ENCODE results near the gene RANBP3L. TPM values are rescaled to one million over a fixed set of nuclear protein-coding genes. Genes with fewer than 3 reads are reported as not detected.

Gene RANBP3L
- total RNA-seq, 1 experiment from 2014 or later, result 0.20 TPM

DNA sequence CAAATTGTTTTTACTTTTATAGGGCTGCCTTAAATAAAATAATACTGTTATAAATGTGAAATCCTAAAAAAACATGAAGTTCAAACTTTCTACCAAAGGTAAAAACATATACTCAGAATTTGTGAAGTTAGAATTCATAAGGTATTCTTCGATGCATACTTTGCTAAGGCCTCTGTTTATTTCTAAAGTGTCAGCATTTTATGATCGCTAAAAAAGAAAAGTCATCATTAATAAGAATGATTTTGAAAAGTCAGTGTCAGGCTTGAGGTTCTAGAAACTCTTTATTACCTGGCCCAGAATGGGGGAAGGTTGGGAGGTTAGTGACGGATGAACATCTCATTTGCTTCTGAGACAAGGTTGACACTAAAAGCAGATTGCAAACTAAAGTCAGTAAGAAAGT is 33.8 kb downstream of the RANBP3L start:
- TF ChIP-seq, protein P1, sequence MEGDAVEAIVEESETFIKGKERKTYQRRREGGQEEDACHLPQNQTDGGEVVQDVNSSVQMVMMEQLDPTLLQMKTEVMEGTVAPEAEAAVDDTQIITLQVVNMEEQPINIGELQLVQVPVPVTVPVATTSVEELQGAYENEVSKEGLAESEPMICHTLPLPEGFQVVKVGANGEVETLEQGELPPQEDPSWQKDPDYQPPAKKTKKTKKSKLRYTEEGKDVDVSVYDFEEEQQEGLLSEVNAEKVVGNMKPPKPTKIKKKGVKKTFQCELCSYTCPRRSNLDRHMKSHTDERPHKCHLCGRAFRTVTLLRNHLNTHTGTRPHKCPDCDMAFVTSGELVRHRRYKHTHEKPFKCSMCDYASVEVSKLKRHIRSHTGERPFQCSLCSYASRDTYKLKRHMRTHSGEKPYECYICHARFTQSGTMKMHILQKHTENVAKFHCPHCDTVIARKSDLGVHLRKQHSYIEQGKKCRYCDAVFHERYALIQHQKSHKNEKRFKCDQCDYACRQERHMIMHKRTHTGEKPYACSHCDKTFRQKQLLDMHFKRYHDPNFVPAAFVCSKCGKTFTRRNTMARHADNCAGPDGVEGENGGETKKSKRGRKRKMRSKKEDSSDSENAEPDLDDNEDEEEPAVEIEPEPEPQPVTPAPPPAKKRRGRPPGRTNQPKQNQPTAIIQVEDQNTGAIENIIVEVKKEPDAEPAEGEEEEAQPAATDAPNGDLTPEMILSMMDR (IDR thresholded peaks at IDR 0.05; ENCODE audit: insufficient read depth in 1 of 2, low read depth in 1 of 2, low read length in 1 of 2, severe bottlenecking in 1 of 2, unreplicated experiment in 1 of 2), result no peak
- Mint-ChIP-seq H3K27me3 (ENCODE audit: insufficient read depth, unreplicated experiment) (no peaks in the 10 kb centered on the region), H3K9me3 (ENCODE audit: unreplicated experiment) (no peaks in the 10 kb centered on the region), H3K27ac (ENCODE audit: unreplicated experiment) (no peak overlapping the region), H3K4me1 (ENCODE audit: low read depth, unreplicated experiment) (no peaks in the 10 kb centered on the region), H3K4me3 (ENCODE audit: unreplicated experiment) (no peak overlapping the region), H3K36me3 (ENCODE audit: insufficient read depth, unreplicated experiment) (no peaks in the 10 kb centered on the region)
- Histone ChIP-seq H3K4me3 (ENCODE audit: low read depth, low read length) (no peak overlapping the region), H3K9me3 (no peaks in the 10 kb centered on the region), H3K4me1 (no peaks in the 10 kb centered on the region), H3K27me3 (replicated peaks; ENCODE audit: control insufficient read depth, insufficient read depth, low read length) (no peaks in the 10 kb centered on the region), H3K36me3 (ENCODE audit: control insufficient read depth, insufficient read depth, low read length) (no peaks in the 10 kb centered on the region)
- ChIA-PET CTCF (interaction anchor here (0.7 kb wide), 1 partner anchor 134 kb away, joined by 3 read pairs; no protein-coding TSS in a partner anchor), POLR2A (interaction anchor here (0.7 kb wide), 1 partner anchor 34 kb away, joined by 5 read pairs; the partner anchor contains the start of gene RANBP3L)
- intact Hi-C loops (cut with micrococcal nuclease; ENCODE audit: unreplicated experiment), result no loop called here
- DNase-seq, result no peak
- no TSS peak for BruUV-seq (replicated peaks)

DNA sequence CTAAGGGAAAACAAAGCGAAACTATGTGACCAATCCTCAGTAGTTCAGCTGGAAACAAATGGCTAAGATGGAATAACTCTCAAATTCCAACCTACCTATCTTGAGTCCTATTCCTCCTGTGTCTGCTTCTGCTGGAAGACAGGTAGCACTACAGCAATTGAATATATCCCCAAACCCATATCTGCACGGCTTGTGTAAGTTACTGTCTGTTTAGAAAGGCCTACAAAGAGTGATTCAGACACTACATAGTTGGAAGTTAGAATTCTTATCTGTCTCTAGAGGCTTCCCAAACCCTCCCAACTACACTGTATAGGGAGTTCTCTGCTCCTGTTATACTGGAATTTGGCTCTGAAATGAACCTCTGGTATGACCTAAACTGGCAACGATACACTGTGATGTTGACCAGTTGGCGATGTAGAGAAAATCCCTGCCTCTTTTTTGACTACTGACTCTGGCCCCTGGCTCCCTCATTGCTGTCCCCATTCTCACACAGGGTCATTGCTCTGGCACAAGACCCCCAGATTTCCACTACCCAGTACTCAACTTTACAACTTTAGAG is 37.4 kb downstream of the RANBP3L start:
- no peaks in the 10 kb centered on the region for H3K36me3 ChIP-seq (ENCODE audit: control insufficient read depth, insufficient read depth, low read length)
- H3K4me1 Mint-ChIP-seq (ENCODE audit: low read depth, unreplicated experiment), result no peaks in the 10 kb centered on the region
- no peak overlapping the region for H3K4me3 ChIP-seq (ENCODE audit: low read depth, low read length)
- H3K9me3 ChIP-seq, result no peaks in the 10 kb centered on the region
- H3K4me3 Mint-ChIP-seq (ENCODE audit: unreplicated experiment), result no peak overlapping the region
- intact Hi-C loops (cut with micrococcal nuclease; ENCODE audit: unreplicated experiment), result loop anchor here (1.0 kb wide), 1 partner anchor 185 kb away; no protein-coding TSS in a partner anchor
- no peaks in the 10 kb centered on the region for H3K27me3 ChIP-seq (replicated peaks; ENCODE audit: control insufficient read depth, insufficient read depth, low read length)
- no peaks in the 10 kb centered on the region for H3K36me3 Mint-ChIP-seq (ENCODE audit: insufficient read depth, unreplicated experiment)
- no peaks in the 10 kb centered on the region for H3K27me3 Mint-ChIP-seq (ENCODE audit: insufficient read depth, unreplicated experiment)
- no peak overlapping the region for H3K27ac Mint-ChIP-seq (ENCODE audit: unreplicated experiment)
- TF ChIP-seq, protein P1 (IDR thresholded peaks at IDR 0.05; ENCODE audit: insufficient read depth in 1 of 2, low read depth in 1 of 2, low read length in 1 of 2, severe bottlenecking in 1 of 2, unreplicated experiment in 1 of 2), result no peak
- CTCF ChIA-PET, result interaction anchor here (0.8 to 1.6 kb wide), 2 partner anchors 11 to 343 kb away, joined by 3 read pairs; no protein-coding TSS in a partner anchor
- DNase-seq, result no peak
- no peaks in the 10 kb centered on the region for H3K9me3 Mint-ChIP-seq (ENCODE audit: unreplicated experiment)
- POLR2A ChIA-PET, result no interaction called here
- no peaks in the 10 kb centered on the region for H3K4me1 ChIP-seq
- no TSS peak for BruUV-seq (replicated peaks)

GRCh38 chr5:36261186-36261585 is 40.5 kb downstream of the RANBP3L start:
- H3K4me3 Mint-ChIP-seq (ENCODE audit: unreplicated experiment), result no peak overlapping the region
- TF ChIP-seq, protein P1 (IDR thresholded peaks at IDR 0.05; ENCODE audit: insufficient read depth in 1 of 2, low read depth in 1 of 2, low read length in 1 of 2, severe bottlenecking in 1 of 2, unreplicated experiment in 1 of 2), result no peak
- Histone ChIP-seq H3K4me1 (no peaks in the 10 kb centered on the region), H3K27me3 (replicated peaks; ENCODE audit: control insufficient read depth, insufficient read depth, low read length) (no peaks in the 10 kb centered on the region), H3K4me3 (ENCODE audit: low read depth, low read length) (no peak overlapping the region), H3K36me3 (ENCODE audit: control insufficient read depth, insufficient read depth, low read length) (no peaks in the 10 kb centered on the region), H3K9me3 (no peaks in the 10 kb centered on the region)
- ChIA-PET CTCF (no interaction called here), POLR2A (no interaction called here)
- no peaks in the 10 kb centered on the region for H3K27me3 Mint-ChIP-seq (ENCODE audit: insufficient read depth, unreplicated experiment)
- no peak for DNase-seq
- H3K9me3 Mint-ChIP-seq (ENCODE audit: unreplicated experiment), result no peaks in the 10 kb centered on the region
- H3K4me1 Mint-ChIP-seq (ENCODE audit: low read depth, unreplicated experiment), result no peaks in the 10 kb centered on the region
- BruUV-seq (replicated peaks), result no TSS peak
- intact Hi-C loops (cut with micrococcal nuclease; ENCODE audit: unreplicated experiment), result no loop called here
- no peaks in the 10 kb centered on the region for H3K36me3 Mint-ChIP-seq (ENCODE audit: insufficient read depth, unreplicated experiment)
- H3K27ac Mint-ChIP-seq (ENCODE audit: unreplicated experiment), result no peak overlapping the region

All from Caco-2 (cell line).